Measurements from ENCODE around the gene TULP1.

DNA sequence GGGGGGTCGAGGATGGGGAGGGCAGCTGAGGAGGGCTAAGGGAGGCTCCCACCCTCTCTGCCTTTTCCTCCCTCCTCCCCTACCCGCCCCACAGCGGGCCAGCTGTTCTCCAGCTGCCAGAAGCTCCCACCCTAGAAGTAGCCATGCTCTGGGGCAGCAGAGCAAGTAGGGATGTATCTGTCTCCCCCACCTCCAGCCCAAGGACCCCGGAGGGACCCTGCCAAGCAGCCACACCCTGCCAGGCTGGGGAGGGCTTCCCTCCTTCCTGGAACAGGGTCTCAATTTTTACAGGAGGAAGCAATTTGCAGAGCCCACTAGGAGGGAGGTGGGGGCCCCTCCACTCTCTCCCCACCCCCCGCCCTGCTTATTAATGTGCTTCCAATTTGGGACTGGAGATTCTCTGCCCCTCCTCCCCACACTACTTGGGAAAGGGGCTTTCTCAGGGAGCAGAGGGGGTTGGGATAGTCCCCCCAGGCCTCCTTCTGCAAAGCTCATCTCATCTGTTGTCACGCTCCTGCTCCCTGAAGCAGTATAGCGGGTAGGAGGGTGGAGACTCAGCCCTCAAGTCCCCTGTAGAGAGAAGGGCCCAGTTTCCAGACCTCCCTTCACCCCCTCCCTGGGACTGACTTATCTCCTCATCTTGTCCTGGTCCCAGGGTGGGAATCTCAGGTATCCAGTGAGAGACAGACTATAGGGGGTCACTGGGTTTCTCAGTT is 20.3 kb downstream of the TULP1 start:
- TF ChIP-seq, protein P1, sequence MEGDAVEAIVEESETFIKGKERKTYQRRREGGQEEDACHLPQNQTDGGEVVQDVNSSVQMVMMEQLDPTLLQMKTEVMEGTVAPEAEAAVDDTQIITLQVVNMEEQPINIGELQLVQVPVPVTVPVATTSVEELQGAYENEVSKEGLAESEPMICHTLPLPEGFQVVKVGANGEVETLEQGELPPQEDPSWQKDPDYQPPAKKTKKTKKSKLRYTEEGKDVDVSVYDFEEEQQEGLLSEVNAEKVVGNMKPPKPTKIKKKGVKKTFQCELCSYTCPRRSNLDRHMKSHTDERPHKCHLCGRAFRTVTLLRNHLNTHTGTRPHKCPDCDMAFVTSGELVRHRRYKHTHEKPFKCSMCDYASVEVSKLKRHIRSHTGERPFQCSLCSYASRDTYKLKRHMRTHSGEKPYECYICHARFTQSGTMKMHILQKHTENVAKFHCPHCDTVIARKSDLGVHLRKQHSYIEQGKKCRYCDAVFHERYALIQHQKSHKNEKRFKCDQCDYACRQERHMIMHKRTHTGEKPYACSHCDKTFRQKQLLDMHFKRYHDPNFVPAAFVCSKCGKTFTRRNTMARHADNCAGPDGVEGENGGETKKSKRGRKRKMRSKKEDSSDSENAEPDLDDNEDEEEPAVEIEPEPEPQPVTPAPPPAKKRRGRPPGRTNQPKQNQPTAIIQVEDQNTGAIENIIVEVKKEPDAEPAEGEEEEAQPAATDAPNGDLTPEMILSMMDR (IDR thresholded peaks at IDR 0.05), result no peak
- TF ChIP-seq POLR2A (IDR thresholded peaks at IDR 0.05), result no peak
- TF ChIP-seq POLR2AphosphoS5 (IDR thresholded peaks at IDR 0.05), result no peak
